Stimulated activated effector memory CD8-positive, alpha-beta T cell treated with anti-CD3 and anti-CD28 coated beads, Interleukin-12 subunit alpha, Interleukin-12 subunit beta, amount 100 ng/mL, for 72 hours (primary cell): ENCODE data around the gene C1orf167.
"Not testable (repeated sequence)": the region's sequence is repeated elsewhere in the genome, so short reads cannot be mapped to it uniquely, and the experiment has no call there.

Experiments used
- ATAC-seq: fragments of 150-1000 bp; cut with Tn5 transposase; 2 replicates; pipeline ENCODE4 v1.10.0; 2021
- DNase-seq, 2 donors: peaks; one replicate each; pipeline ENCODE4 v3.0.0; 2021 to 2022; ENCODE audit warnings: low spot score in 2 of 2
- H3K27ac Mint-ChIP-seq: one replicate; pipeline ENCODE4 v1.8.0; 2022; ENCODE audit warnings: mild to moderate bottlenecking, mixed read lengths
- H3K36me3 Mint-ChIP-seq: one replicate; pipeline ENCODE4 v1.8.0; 2022; ENCODE audit warnings: mild to moderate bottlenecking, mixed read lengths
- H3K4me1 Mint-ChIP-seq: one replicate; pipeline ENCODE4 v1.8.0; 2022; ENCODE audit warnings: mixed read lengths
- H3K4me3 Mint-ChIP-seq: one replicate; pipeline ENCODE4 v1.8.0; 2022; ENCODE audit warnings: mild to moderate bottlenecking, mixed read lengths
- H3K9me3 Mint-ChIP-seq: one replicate; pipeline ENCODE4 v1.8.0; 2022; ENCODE audit warnings: mixed read lengths

Gene C1orf167

DNA sequence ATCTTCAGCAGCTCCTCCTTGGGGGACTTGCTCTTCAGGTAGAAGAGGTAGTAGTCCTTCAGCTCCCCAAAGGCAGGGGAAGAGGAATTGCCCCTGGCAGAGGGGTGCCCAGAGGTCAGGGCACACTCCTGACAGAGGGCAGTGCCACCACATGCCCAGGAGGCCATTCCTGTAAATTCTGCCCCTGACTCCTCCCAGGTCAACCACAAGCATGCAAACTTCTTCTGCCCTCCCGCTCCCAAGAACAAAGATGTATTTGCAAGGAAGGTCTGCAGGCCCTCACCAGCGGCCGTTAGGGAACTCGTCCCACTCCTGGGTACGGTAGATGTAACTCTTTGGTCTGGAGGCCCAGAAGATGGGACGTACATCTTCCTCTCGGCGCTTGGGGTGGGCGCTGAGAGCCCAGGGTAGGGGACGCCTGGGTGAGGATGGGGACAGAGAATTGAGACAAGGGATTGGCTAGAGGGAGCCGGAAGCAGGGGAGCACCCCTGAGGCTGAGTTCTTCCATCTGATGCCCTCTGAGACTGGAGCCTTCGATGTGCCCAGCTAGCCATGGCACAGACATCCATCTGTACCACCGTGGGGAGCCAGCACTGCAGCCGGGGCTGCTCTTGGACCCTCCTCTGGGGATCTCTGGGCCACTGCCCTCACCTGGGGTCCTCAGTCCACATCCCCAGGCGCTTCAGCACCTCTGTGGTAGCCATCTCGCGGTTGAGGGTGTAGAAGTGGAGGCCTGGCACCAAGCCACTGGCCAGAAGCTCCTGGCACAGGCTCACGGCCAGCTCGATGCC is 32.6 kb downstream of the C1orf167 start:
- no peak overlapping the region for H3K27ac Mint-ChIP-seq
- H3K4me3 Mint-ChIP-seq, result no peak overlapping the region
- no peak for DNase-seq
- H3K9me3 Mint-ChIP-seq, result no peaks in the 10 kb centered on the region
- H3K36me3 Mint-ChIP-seq, result peaks cover 39% of the 10 kb centered on the region
- H3K4me1 Mint-ChIP-seq, result peaks cover 15% of the 10 kb centered on the region
- ATAC-seq, result no peak

- DNase-seq, result no peak
- ATAC-seq, result no peak
- H3K27ac Mint-ChIP-seq, result peak overlapping the region; percentile 81
Measured at GRCh38 chr1:11795238-11795890, 33.4 kb downstream of the C1orf167 start.

DNA sequence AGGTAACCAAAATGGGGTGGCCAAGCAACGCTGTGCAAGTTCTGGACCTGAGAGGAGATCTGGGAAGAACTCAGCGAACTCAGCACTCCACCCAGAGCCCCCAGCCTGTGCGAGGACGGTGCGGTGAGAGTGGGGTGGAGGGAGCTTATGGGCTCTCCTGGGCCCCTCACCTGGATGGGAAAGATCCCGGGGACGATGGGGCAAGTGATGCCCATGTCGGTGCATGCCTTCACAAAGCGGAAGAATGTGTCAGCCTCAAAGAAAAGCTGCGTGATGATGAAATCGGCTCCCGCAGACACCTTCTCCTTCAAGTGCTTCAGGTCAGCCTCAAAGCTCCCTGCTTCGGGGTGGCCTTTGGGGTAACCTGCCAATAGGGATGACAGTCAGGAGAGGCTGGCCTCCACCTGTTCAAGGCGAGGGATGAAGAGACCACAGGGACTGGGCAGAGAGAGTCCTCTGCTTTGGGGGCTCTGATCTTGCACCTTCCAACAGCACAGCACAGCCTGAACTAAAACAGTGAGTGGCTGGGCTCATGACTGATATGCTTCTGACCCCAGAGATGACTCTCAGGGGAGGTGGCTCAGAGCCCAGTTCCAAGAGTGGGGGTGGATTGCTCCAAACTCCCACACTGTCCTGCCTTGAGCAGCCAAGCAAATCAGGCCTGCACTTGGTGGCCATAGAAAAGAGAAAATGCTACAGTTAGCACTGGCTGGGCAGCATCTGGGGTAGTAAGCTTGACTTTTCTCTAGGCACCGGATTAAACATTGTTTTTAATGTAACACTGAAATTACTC is 34.2 kb downstream of the C1orf167 start:
- H3K36me3 Mint-ChIP-seq, result peaks cover 53% of the 10 kb centered on the region
- ATAC-seq, result no peak
- no peak for DNase-seq
- no peak overlapping the region for H3K4me3 Mint-ChIP-seq
- H3K27ac Mint-ChIP-seq, result peak overlapping the region; percentile 81
- no peaks in the 10 kb centered on the region for H3K9me3 Mint-ChIP-seq
- H3K4me1 Mint-ChIP-seq, result peaks cover 7% of the 10 kb centered on the region

More at GRCh38 chr1:11795238-11795890, 33.4 kb downstream of the C1orf167 start:
- Mint-ChIP-seq H3K4me3 (no peak overlapping the region), H3K9me3 (no peaks in the 10 kb centered on the region), H3K4me1 (peaks cover 14% of the 10 kb centered on the region), H3K36me3 (peaks cover 46% of the 10 kb centered on the region)

GRCh38 chr1:11797525-11798216 is 35.7 kb downstream of the C1orf167 start:
- H3K36me3 Mint-ChIP-seq, result peaks cover 53% of the 10 kb centered on the region
- H3K4me3 Mint-ChIP-seq, result no peak overlapping the region
- no peak for ATAC-seq
- H3K27ac Mint-ChIP-seq, result no peak overlapping the region
- no peak for DNase-seq
- peaks cover 5% of the 10 kb centered on the region for H3K4me1 Mint-ChIP-seq
- no peaks in the 10 kb centered on the region for H3K9me3 Mint-ChIP-seq

DNA sequence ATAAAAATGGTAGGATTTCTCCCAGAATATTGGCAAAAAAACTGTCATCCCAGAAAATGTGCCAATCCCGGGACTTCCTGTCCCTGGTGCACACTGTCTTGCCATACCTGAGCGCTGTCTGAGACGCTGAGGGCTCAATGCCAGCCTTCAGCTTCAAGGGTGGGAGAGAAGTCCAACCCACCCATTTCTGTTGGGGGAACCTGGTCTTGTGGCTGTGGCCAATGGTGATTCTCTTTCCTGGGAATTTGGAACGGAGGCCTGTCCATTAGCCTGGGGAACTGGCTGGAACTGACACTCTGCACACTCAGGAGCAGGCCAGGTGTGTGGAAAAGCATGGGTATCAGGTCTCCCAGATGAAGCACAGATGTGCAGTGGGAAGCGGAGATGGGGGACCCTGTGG is 37.1 kb downstream of the C1orf167 start:
- peaks cover 51% of the 10 kb centered on the region for H3K36me3 Mint-ChIP-seq
- H3K4me3 Mint-ChIP-seq, result no peak overlapping the region
- H3K9me3 Mint-ChIP-seq, result no peaks in the 10 kb centered on the region
- H3K27ac Mint-ChIP-seq, result no peak overlapping the region
- peaks cover 20% of the 10 kb centered on the region for H3K4me1 Mint-ChIP-seq
- DNase-seq (no peak), ATAC-seq (no peak)

- ATAC-seq (no peak), DNase-seq (no peak)
- Mint-ChIP-seq H3K4me3 (no peak overlapping the region), H3K9me3 (no peaks in the 10 kb centered on the region), H3K27ac (peak overlapping the region; percentile 68), H3K4me1 (peaks cover 28% of the 10 kb centered on the region), H3K36me3 (peaks cover 47% of the 10 kb centered on the region)
Measured at GRCh38 chr1:11799896-11800295, 37.9 kb downstream of the C1orf167 start.

GRCh38 chr1:11800391-11800755 is 38.4 kb downstream of the C1orf167 start:
- ATAC-seq, result no peak
- peaks cover 43% of the 10 kb centered on the region for H3K36me3 Mint-ChIP-seq
- H3K27ac Mint-ChIP-seq, result peak overlapping the region; percentile 68
- H3K4me1 Mint-ChIP-seq, result peaks cover 30% of the 10 kb centered on the region
- DNase-seq, result no peak
- no peak overlapping the region for H3K4me3 Mint-ChIP-seq
- H3K9me3 Mint-ChIP-seq, result no peaks in the 10 kb centered on the region

DNA sequence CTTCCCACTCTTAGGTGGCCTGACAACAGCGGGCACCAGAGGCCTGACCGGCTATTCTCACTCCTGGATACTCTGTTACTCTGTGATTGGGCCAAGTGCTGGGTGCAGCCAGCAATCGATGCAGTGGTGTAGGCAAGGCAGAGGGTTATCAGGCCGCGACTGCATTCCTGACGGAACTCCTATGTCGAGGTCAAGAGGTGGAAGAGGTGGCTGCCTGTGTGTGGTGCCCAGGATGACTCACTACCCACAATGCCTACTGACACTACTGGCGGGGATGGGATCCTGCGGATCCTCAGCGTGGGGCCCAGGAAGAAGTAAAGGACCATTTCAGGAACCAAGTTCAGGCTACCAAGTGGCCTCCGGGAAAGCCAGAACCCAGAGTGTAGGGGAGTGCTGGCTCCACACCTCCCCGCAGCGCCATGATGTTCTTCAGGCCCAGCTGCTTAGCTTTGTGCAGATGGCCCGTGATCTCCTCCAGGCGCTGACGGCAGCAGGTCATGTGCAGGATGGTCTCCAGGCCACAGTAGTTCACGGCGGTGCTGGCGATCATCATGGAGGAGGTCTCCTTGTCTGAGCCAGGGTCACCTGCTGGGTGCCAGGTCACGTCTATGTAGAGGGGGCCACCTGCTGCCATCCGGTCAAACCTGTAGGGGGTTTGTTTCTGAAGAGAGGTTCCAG is 38.9 kb downstream of the C1orf167 start:
- DNase-seq (no peak), ATAC-seq (no peak)
- Mint-ChIP-seq H3K4me3 (no peak overlapping the region), H3K27ac (peak overlapping the region; percentile 68), H3K9me3 (no peaks in the 10 kb centered on the region), H3K36me3 (peaks cover 40% of the 10 kb centered on the region), H3K4me1 (peaks cover 32% of the 10 kb centered on the region)

DNA sequence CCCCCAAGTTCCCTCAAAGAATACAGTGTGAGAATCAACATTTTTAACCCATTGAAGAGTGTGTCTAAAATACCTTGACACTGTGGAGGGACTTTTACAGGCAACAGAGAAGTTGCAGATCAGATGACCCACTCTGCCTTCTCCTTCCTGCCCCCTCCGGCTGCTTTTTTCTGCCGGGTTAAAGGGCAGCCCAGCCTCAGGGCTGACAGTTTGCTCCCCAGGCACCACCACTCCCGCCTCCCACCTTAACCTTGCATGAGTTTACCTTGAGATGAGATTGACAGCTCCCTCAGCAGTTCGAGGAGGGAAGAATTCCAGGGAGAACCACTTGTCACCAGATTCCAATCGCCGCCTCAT is 40.6 kb downstream of the C1orf167 start:
- H3K9me3 Mint-ChIP-seq, result no peaks in the 10 kb centered on the region
- DNase-seq (no peak), ATAC-seq (no peak)
- H3K4me1 Mint-ChIP-seq, result peaks cover 49% of the 10 kb centered on the region
- H3K4me3 Mint-ChIP-seq, result peak overlapping the region; percentile 94
- H3K36me3 Mint-ChIP-seq, result peaks cover 36% of the 10 kb centered on the region
- H3K27ac Mint-ChIP-seq, result no peak overlapping the region

- H3K27ac Mint-ChIP-seq, result peak overlapping the region; percentile 91
- H3K9me3 Mint-ChIP-seq, result no peaks in the 10 kb centered on the region
- DNase-seq, result peak; percentile 46 to 85
- H3K4me1 Mint-ChIP-seq, result peaks cover 56% of the 10 kb centered on the region
- peak overlapping the region; percentile 94 for H3K4me3 Mint-ChIP-seq
- peak; percentile 48 for ATAC-seq
- H3K36me3 Mint-ChIP-seq, result peaks cover 42% of the 10 kb centered on the region
Measured at GRCh38 chr1:11802973-11803885, 41.2 kb downstream of the C1orf167 start.

- H3K4me3 Mint-ChIP-seq, result peak overlapping the region; percentile 94
- H3K9me3 Mint-ChIP-seq, ATAC-seq, DNase-seq: not testable (repeated sequence)
- H3K36me3 Mint-ChIP-seq, result peaks cover 48% of the 10 kb centered on the region
- H3K4me1 Mint-ChIP-seq, result peaks cover 61% of the 10 kb centered on the region
- peak overlapping the region; percentile 91 for H3K27ac Mint-ChIP-seq
Measured at GRCh38 chr1:11803924-11804665, 42.1 kb downstream of the C1orf167 start.

DNA sequence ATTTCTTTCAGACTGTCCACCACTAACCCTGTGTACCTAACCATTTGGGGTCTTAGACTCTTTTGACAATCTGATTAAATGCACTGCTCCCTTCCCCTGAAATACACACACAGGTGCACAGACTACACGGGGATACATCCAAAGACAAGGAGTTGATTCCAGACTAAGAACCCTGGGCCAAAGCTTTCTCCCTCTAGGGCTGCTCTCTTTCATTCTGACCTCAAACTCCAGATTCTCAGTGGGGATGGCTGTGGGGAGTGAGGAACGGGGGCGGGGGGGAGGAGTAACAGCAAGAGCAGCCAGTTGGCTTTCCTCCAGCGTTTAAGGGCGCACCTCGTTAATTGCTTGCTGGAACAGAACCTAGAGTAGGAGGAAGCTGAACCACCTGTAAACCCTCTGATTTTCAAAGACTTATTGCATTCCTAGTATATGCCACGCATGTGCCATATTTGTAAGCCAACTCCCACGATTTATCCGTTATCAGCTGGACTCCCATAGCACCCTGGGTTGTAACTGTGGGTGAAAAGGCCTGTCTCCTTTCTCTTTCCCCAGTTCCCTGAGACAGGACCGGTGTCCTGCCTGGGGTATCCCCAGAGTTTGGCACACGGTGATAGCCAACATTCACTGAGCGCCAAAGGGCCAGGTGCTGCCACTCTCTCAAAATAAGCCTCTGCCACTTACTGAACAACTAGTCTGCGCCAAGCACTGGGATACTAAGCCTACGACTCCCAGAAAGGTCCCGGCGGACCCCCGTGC is 42.9 kb downstream of the C1orf167 start:
- H3K9me3 Mint-ChIP-seq, result no peaks in the 10 kb centered on the region
- ATAC-seq (no peak), DNase-seq (no peak)
- H3K27ac Mint-ChIP-seq, result peak overlapping the region; percentile 98
- H3K4me3 Mint-ChIP-seq, result peak overlapping the region; percentile 94
- H3K4me1 Mint-ChIP-seq, result peaks cover 65% of the 10 kb centered on the region
- peaks cover 48% of the 10 kb centered on the region for H3K36me3 Mint-ChIP-seq
